Mesenchymal stem cell (in vitro differentiated cells and primary cell): ENCODE data around the gene ZNF469.

Source experiments
- DNase-seq: peaks from one replicate; pipeline ENCODE4 v3.0.0-alpha.2; 2013
- H2AFZ ChIP-seq: one replicate; pipeline ENCODE4 v1.6.1; 2013; ENCODE audit warnings: low read depth, mild to moderate bottlenecking, control low read depth, inconsistent platforms, low read length, moderate library complexity
- H2AK5ac ChIP-seq: 2 replicates; pipeline ENCODE4 v1.6.1; 2013; ENCODE audit warnings: low read length, moderate library complexity, mild to moderate bottlenecking, inconsistent platforms; ENCODE audit not compliant: severe bottlenecking
- H2BK120ac ChIP-seq: one replicate; pipeline ENCODE4 v1.6.1; 2013; ENCODE audit warnings: low read depth, mild to moderate bottlenecking, inconsistent platforms, low read length, moderate library complexity
- H2BK12ac ChIP-seq, 2 experiments: one replicate each; pipeline ENCODE4 v1.6.1; 2013; ENCODE audit warnings: inconsistent platforms in 2 of 2, low read length in 2 of 2, mild to moderate bottlenecking in 2 of 2, moderate library complexity in 2 of 2, control low read depth in 1 of 2
- H2BK15ac ChIP-seq: one replicate; pipeline ENCODE4 v1.6.1; 2013; ENCODE audit warnings: mild to moderate bottlenecking, low read depth, inconsistent platforms; ENCODE audit not compliant: poor library complexity, severe bottlenecking
- H2BK5ac ChIP-seq: 2 replicates; pipeline ENCODE4 v1.6.1; 2013; ENCODE audit warnings: low read depth, mild to moderate bottlenecking, low read length, control low read depth, inconsistent platforms; ENCODE audit not compliant: poor library complexity, severe bottlenecking
- H3K14ac ChIP-seq, 2 experiments: one replicate each; pipeline ENCODE4 v1.6.1; 2013; ENCODE audit warnings: inconsistent platforms in 2 of 2, low read length in 2 of 2, control low read depth in 1 of 2, mild to moderate bottlenecking in 1 of 2, moderate library complexity in 1 of 2
- H3K18ac ChIP-seq, 2 experiments: one replicate each; pipeline ENCODE4 v1.6.1; 2013; ENCODE audit warnings: inconsistent platforms in 2 of 2, low read length in 2 of 2, control low read depth in 1 of 2, low read depth in 1 of 2, mild to moderate bottlenecking in 1 of 2
- H3K23ac ChIP-seq, 2 experiments: one replicate each; pipeline ENCODE4 v1.6.1; 2013; ENCODE audit warnings: inconsistent platforms in 2 of 2, low read length in 2 of 2, mild to moderate bottlenecking in 2 of 2, moderate library complexity in 2 of 2, control low read depth in 1 of 2
- H3K27ac ChIP-seq: 2 replicates; pipeline ENCODE4 v1.5.1; 2013; ENCODE audit warnings: mild to moderate bottlenecking, moderate library complexity, low read length, control low read depth, inconsistent platforms; ENCODE audit not compliant: poor library complexity, severe bottlenecking
- H3K27me3 ChIP-seq, 2 experiments: 2 replicates each; pipeline versions ENCODE4 v1.6.1 to v1.7.0; 2013; ENCODE audit warnings: low read length in 2 of 2, mild to moderate bottlenecking in 2 of 2, moderate library complexity in 2 of 2, control low read depth in 1 of 2, inconsistent platforms in 1 of 2; ENCODE audit not compliant: control insufficient read depth in 1 of 2, insufficient read depth in 1 of 2
- H3K36me3 ChIP-seq, 2 experiments: 2 replicates each; pipeline versions ENCODE4 v1.6.1 to v1.7.0; 2013; ENCODE audit warnings: low read length in 2 of 2, control low read depth in 1 of 2, inconsistent platforms in 1 of 2, low read depth in 1 of 2, mild to moderate bottlenecking in 1 of 2; ENCODE audit not compliant: insufficient read depth in 2 of 2, control insufficient read depth in 1 of 2
- H3K4ac ChIP-seq, 2 experiments: one replicate each; pipeline ENCODE4 v1.6.1; 2013; ENCODE audit warnings: inconsistent platforms in 2 of 2, low read length in 2 of 2, mild to moderate bottlenecking in 2 of 2, moderate library complexity in 2 of 2, control low read depth in 1 of 2, low read depth in 1 of 2
- H3K4me1 ChIP-seq: 2 replicates; pipeline ENCODE4 v1.6.1; 2013; ENCODE audit warnings: low read depth, low read length, control low read depth; ENCODE audit not compliant: control insufficient read depth, insufficient read depth
- H3K4me2 ChIP-seq: 2 replicates; pipeline ENCODE4 v1.6.1; 2013; ENCODE audit warnings: low read length, mild to moderate bottlenecking, inconsistent platforms; ENCODE audit not compliant: poor library complexity, severe bottlenecking
- H3K4me3 ChIP-seq, 2 experiments: 2 replicates each; pipeline versions ENCODE4 v1.5.1 to v1.7.0; 2013; ENCODE audit warnings: low read length in 2 of 2, mild to moderate bottlenecking in 2 of 2, control low read depth in 1 of 2, low read depth in 1 of 2; ENCODE audit not compliant: insufficient read depth in 1 of 2
- H3K79me1 ChIP-seq: replicated peaks from 2 replicates; pipeline ENCODE4 v1.6.1; 2013; ENCODE audit warnings: mild to moderate bottlenecking, control low read depth, low read length, inconsistent platforms; ENCODE audit not compliant: poor library complexity, severe bottlenecking
- H3K9ac ChIP-seq: 2 replicates; pipeline ENCODE4 v1.7.0; 2013; ENCODE audit warnings: mild to moderate bottlenecking, low read length, moderate library complexity
- H3K9me3 ChIP-seq: 2 replicates; pipeline ENCODE4 v1.7.0; 2013; ENCODE audit warnings: mild to moderate bottlenecking, low read length; ENCODE audit not compliant: control insufficient read depth
- H4K8ac ChIP-seq: one replicate; pipeline ENCODE4 v1.6.1; 2013; ENCODE audit warnings: inconsistent platforms, mild to moderate bottlenecking, low read length, moderate library complexity
- H4K91ac ChIP-seq: one replicate; pipeline ENCODE4 v1.6.1; 2013; ENCODE audit warnings: mild to moderate bottlenecking, low read length, inconsistent platforms
- WGBS: methylation state at CpG from one replicate; pipeline ENCODE4 v1.1.7; 2013; ENCODE audit warnings: mixed read lengths; 5-methylcytosine and 5-hydroxymethylcytosine counted together

Gene ZNF469

DNA sequence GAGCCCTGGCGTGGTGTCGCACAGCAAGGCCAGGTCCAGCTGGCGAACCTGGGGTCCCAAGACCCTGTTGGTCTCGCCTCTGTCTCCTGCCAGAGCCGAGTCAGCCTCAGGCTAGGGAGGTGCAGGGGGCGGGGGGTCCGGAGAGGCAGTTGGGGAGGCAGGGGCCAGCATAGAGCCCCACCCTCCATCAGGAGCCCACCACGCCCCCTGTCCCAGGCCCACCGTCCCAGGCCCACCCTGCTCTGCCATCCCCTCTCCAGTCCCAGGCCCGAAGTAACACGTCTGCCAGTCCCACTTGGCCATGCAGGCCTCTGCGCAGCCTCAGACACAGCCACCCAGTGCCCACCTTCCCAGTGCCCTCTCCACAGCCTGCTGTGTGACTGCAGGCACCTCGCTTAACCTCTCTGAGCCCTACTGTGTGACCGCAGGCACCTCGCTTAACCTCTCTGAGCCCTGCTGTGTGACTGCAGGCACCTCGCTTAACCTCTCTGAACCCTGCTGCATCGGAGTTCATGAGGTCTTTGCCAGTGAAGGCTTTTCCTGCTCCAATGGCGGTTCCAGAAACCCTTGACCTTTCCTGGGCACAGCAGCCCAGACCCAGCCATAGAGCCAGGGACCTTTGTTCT is 29.3 kb downstream of the ZNF469 start:
- Histone ChIP-seq H2AK5ac (no peak overlapping the region), H2BK12ac (no peak overlapping the region), H3K36me3 (peaks cover 15 to 26% of the 10 kb centered on the region in 2 experiments), H3K4me1 (peaks cover 10% of the 10 kb centered on the region), H3K23ac (no peak overlapping the region), H3K18ac (no peak overlapping the region), H3K27me3 (no peaks in the 10 kb centered on the region), H2BK15ac (no peak overlapping the region), H3K4me3 (no peak overlapping the region), H3K14ac (no peak overlapping the region), H2BK120ac (no peak overlapping the region), H3K9ac (no peak overlapping the region), H3K4me2 (no peak overlapping the region), H2BK5ac (no peak overlapping the region), H3K4ac (no peak overlapping the region), H4K8ac (no peak overlapping the region), H4K91ac (no peak overlapping the region), H2AFZ (no peak overlapping the region), H3K9me3 (no peaks in the 10 kb centered on the region), H3K27ac (no peak overlapping the region), H3K79me1 (no peaks in the 10 kb centered on the region)
- WGBS, result 98% methylated on average over 17 of the region's 18 CpGs
- no peak for DNase-seq

DNA sequence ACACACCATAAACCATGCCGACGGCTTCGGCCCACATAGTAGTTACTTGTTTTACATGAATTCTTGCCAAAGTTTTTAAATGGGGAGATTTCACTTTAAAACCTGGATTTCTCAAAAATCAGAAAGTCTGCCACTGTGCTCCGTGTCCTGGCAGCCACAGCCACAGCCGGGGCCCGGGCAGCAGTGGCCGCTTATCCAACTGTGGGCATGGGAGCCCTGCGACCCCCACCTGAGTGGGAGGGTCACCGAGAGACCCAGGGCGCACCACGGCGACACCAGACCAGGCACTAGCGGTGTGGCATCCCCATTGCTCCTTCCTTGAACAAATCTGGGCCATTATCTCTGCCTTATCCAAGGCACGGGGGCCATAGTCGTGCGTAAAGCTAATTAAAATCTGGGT is 30.0 kb downstream of the ZNF469 start:
- DNase-seq, result no peak
- Histone ChIP-seq H3K4me3 (no peak overlapping the region), H2AFZ (no peak overlapping the region), H3K36me3 (peaks cover 9 to 19% of the 10 kb centered on the region in 2 experiments), H2BK15ac (no peak overlapping the region), H3K4me2 (no peak overlapping the region), H2AK5ac (no peak overlapping the region), H2BK5ac (no peak overlapping the region), H3K9ac (no peak overlapping the region), H2BK12ac (no peak overlapping the region), H3K4me1 (peaks cover 10% of the 10 kb centered on the region), H3K27me3 (no peaks in the 10 kb centered on the region), H3K9me3 (no peaks in the 10 kb centered on the region), H3K23ac (no peak overlapping the region), H4K91ac (no peak overlapping the region), H3K4ac (no peak overlapping the region), H2BK120ac (no peak overlapping the region), H4K8ac (peak overlapping the region; percentile 22), H3K27ac (no peak overlapping the region), H3K79me1 (no peaks in the 10 kb centered on the region), H3K18ac (no peak overlapping the region), H3K14ac (no peak overlapping the region)
- WGBS, result 95% methylated on average over 16 of the region's 16 CpGs

DNA sequence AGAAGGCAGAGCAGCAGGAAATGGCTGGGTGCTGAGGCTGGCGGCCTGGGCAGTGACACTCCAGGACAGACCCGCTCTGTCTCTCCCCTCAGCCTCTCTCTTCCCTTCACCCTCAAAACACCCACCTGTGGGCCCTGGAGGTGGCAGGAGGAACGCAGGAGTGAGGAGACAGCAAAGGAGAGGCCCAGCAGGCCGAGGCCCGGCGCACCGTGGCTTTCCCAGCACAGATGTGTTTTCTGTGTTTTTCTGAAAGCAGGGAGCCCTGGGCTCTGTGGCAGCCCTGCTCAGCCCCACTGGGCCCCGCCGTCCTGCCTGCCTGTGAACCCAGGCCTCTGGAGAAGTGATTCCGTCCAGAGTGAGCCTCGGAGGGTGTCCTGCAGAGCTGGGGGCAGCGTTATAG is 30.5 kb downstream of the ZNF469 start:
- H2BK12ac ChIP-seq, result no peak overlapping the region
- H3K4me3 ChIP-seq, result no peak overlapping the region
- H3K4ac ChIP-seq, result no peak overlapping the region
- H2BK120ac ChIP-seq, result no peak overlapping the region
- H4K91ac ChIP-seq, result no peak overlapping the region
- H4K8ac ChIP-seq, result no peak overlapping the region
- H3K4me2 ChIP-seq, result no peak overlapping the region
- no peak overlapping the region for H3K27ac ChIP-seq
- H2AK5ac ChIP-seq, result no peak overlapping the region
- H3K18ac ChIP-seq, result no peak overlapping the region
- 92% methylated on average over 12 of the region's 12 CpGs for WGBS
- peaks cover 10% of the 10 kb centered on the region for H3K4me1 ChIP-seq
- H3K79me1 ChIP-seq, result no peaks in the 10 kb centered on the region
- no peak for DNase-seq
- no peak overlapping the region for H2BK15ac ChIP-seq
- H3K36me3 ChIP-seq, result peaks cover 8 to 18% of the 10 kb centered on the region in 2 experiments
- H3K14ac ChIP-seq, result no peak overlapping the region
- H2BK5ac ChIP-seq, result no peak overlapping the region
- H3K23ac ChIP-seq, result no peak overlapping the region
- H3K9me3 ChIP-seq, result no peaks in the 10 kb centered on the region
- H2AFZ ChIP-seq, result no peak overlapping the region
- no peak overlapping the region for H3K9ac ChIP-seq
- H3K27me3 ChIP-seq, result no peaks in the 10 kb centered on the region

DNA sequence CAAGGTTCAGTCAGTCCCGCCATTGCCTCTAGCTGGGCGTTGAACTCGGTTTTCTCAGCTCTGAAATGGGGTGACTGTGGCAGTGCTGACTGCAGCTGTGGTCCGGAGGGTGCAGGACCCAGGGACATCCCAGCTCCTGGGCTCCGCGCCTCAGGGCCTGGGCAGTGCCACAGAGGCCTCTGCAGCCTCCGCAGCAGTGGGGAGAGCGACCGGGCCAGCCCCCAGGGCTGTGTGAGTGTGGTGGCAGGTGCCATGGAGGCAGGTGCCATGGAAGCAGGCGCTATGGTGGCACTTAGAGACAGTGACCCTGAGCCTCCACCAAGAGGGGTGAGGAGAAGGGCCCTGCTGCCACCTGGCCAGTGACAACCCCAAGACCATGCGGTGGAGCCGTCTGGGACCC is 30.9 kb downstream of the ZNF469 start:
- no peak overlapping the region for H3K4ac ChIP-seq
- H2BK15ac ChIP-seq, result peak overlapping the region; percentile 55
- no peak overlapping the region for H2AK5ac ChIP-seq
- peak overlapping the region in 1 of 2 experiments; percentile 50 for H3K14ac ChIP-seq
- H2BK5ac ChIP-seq, result no peak overlapping the region
- no peaks in the 10 kb centered on the region for H3K9me3 ChIP-seq
- H4K8ac ChIP-seq, result no peak overlapping the region
- no peak overlapping the region for H2AFZ ChIP-seq
- no peak overlapping the region for H2BK120ac ChIP-seq
- no peak overlapping the region for H3K18ac ChIP-seq
- H3K23ac ChIP-seq, result no peak overlapping the region
- WGBS, result 96% methylated on average over 12 of the region's 12 CpGs
- H3K36me3 ChIP-seq, result peaks cover 8 to 18% of the 10 kb centered on the region in 2 experiments
- H3K4me1 ChIP-seq, result peaks cover 7% of the 10 kb centered on the region
- H3K9ac ChIP-seq, result no peak overlapping the region
- no peak for DNase-seq
- H4K91ac ChIP-seq, result no peak overlapping the region
- no peak overlapping the region for H3K27ac ChIP-seq
- H3K27me3 ChIP-seq, result no peaks in the 10 kb centered on the region
- no peak overlapping the region for H3K4me3 ChIP-seq
- no peak overlapping the region for H2BK12ac ChIP-seq
- no peaks in the 10 kb centered on the region for H3K79me1 ChIP-seq
- no peak overlapping the region for H3K4me2 ChIP-seq
